Neural progenitor cell (in vitro differentiated cells): ENCODE data around the gene PSD. TPM values are rescaled to one million over a fixed set of nuclear protein-coding genes. Genes with fewer than 3 reads are reported as not detected.
A peak's percentile ranks its signal among the peaks of the same experiment; 100 is the strongest.

Source experiments
- DNase-seq: peaks from one replicate; pipeline ENCODE4 v3.0.0-alpha.2; 2016; ENCODE audit warnings: low spot score
- H2AFZ ChIP-seq: fragments of 200-600 bp; sonication (generic); replicated peaks from 2 replicates; pipeline ENCODE4 v1.6.1; 2016; ENCODE audit warnings: antibody characterized with exemption
- H3F3A ChIP-seq: fragments of 200-600 bp; sonication (generic); 2 replicates; pipeline ENCODE4 v1.6.1; 2016; ENCODE audit warnings: antibody characterized with exemption, low read depth
- H3K27ac ChIP-seq: fragments of 200-600 bp; sonication (generic); 2 replicates; pipeline ENCODE4 v1.5.1; 2016; ENCODE audit warnings: mild to moderate bottlenecking
- H3K27me3 ChIP-seq: fragments of 200-600 bp; sonication (generic); 2 replicates; pipeline ENCODE4 v1.6.1; 2016; ENCODE audit warnings: mild to moderate bottlenecking, moderate library complexity
- H3K36me3 ChIP-seq: fragments of 200-600 bp; sonication (generic); 2 replicates; pipeline ENCODE4 v1.5.1; 2016
- H3K4me1 ChIP-seq: fragments of 200-600 bp; sonication (generic); 2 replicates; pipeline ENCODE4 v1.6.1; 2016; ENCODE audit warnings: mixed run types
- H3K4me2 ChIP-seq: fragments of 200-600 bp; sonication (generic); 2 replicates; pipeline ENCODE4 v1.6.1; 2016
- H3K4me3 ChIP-seq: fragments of 200-600 bp; sonication (generic); 2 replicates; pipeline ENCODE4 v1.5.1; 2016
- H3K79me2 ChIP-seq: fragments of 200-600 bp; sonication (generic); 2 replicates; pipeline ENCODE4 v1.6.1; 2016; ENCODE audit warnings: low read depth
- H3K9ac ChIP-seq: fragments of 200-600 bp; sonication (generic); 2 replicates; pipeline ENCODE4 v1.6.1; 2016
- H3K9me3 ChIP-seq: fragments of 200-600 bp; sonication (generic); 2 replicates; pipeline ENCODE4 v1.5.1; 2016; ENCODE audit warnings: low read depth
- H4K20me1 ChIP-seq: fragments of 200-600 bp; sonication (generic); 2 replicates; pipeline ENCODE4 v1.6.1; 2016; ENCODE audit warnings: low read depth
- H3K27ac Mint-ChIP-seq: 3 replicates; pipeline ENCODE4 v1.8.0; 2021; ENCODE audit warnings: mixed read lengths
- H3K27me3 Mint-ChIP-seq: 2 replicates; pipeline ENCODE4 v1.8.0; 2022; ENCODE audit warnings: low read depth, mild to moderate bottlenecking, inconsistent platforms, moderate library complexity, mixed read lengths; ENCODE audit not compliant: insufficient read depth
- H3K36me3 Mint-ChIP-seq: 3 replicates; pipeline ENCODE4 v1.8.0; 2021; ENCODE audit warnings: mixed read lengths
- H3K4me1 Mint-ChIP-seq: 3 replicates; pipeline ENCODE4 v1.8.0; 2021; ENCODE audit warnings: mixed read lengths
- H3K4me3 Mint-ChIP-seq: 3 replicates; pipeline ENCODE4 v1.8.0; 2021; ENCODE audit warnings: mild to moderate bottlenecking, moderate library complexity, mixed read lengths
- H3K9me3 Mint-ChIP-seq: 3 replicates; pipeline ENCODE4 v1.8.0; 2020; ENCODE audit warnings: mixed read lengths
- EZH2 ChIP-seq: fragments of 200-600 bp; sonication (generic); IDR thresholded peaks from 2 replicates; pipeline ENCODE4 v1.6.1; 2017; ENCODE audit warnings: antibody characterized with exemption, mild to moderate bottlenecking, moderate library complexity
- EZH2phosphoT487 ChIP-seq: fragments of 200-600 bp; sonication (generic); IDR thresholded peaks from 2 replicates; pipeline ENCODE4 v1.6.1; 2017; ENCODE audit warnings: antibody characterized with exemption
- total RNA-seq: library from RNA; depleted of rRNA; stranded (reverse); fragments of >200 nt; gene quantifications from 2 replicates; pipeline ENCODE4 v1.2.3, GENCODE V29; 2015; ENCODE audit warnings: low replicate concordance
- TF ChIP-seq, protein P1 (sequence below): fragments of 200-600 bp; sonication (generic); IDR thresholded peaks from 2 replicates; pipeline ENCODE4 v1.5.1; 2017; ENCODE audit warnings: antibody characterized with exemption, mild to moderate bottlenecking

PSD gene
- total RNA-seq, 1 donor from 2014 or later: 0.09 TPM

DNA sequence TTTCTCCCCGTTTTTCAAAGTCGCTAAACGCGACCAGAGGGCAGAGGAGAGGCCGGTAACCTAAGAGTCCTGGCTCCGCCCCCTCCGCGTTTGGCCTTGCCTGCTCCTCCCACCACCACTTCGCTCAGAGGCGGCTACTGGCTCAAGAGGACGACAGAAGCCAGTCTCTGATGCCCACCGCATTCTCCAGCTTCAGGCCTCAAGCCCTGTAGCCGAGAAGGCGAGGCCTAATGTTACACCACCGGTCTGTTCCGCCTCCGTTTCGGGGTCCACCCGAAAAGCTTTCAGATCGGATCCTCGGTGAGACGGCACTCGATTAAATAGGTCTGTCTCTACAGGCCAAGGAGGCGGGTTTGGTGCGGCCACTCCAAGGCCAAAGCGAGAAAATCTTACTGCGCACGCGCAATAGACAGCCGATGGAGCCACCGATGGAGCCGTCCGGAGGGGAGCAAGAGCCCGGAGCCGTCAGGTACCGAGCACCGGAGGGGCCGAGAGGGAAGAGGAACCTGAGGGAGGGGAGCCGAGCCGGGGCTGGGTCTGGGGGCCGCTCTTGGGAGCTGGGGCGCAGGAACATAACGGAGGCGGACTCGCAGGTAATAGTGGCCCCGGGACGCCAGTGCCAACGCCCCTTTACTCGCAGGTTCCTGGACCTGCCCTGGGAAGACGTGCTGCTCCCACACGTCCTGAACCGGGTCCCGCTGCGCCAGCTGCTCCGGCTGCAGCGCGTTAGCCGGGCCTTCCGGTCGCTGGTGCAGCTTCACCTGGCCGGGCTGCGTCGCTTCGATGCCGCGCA lies 2.3 kb upstream of the PSD start, which contains the start of gene FBXL15:
Gene FBXL15 (plus strand): TSS at position 123 of the 793 bp plus-strand sequence. CDS start 294 bp downstream, at position 417.
- H3K4me1 Mint-ChIP-seq: peaks cover 36% of the 10 kb centered on the region

DNA sequence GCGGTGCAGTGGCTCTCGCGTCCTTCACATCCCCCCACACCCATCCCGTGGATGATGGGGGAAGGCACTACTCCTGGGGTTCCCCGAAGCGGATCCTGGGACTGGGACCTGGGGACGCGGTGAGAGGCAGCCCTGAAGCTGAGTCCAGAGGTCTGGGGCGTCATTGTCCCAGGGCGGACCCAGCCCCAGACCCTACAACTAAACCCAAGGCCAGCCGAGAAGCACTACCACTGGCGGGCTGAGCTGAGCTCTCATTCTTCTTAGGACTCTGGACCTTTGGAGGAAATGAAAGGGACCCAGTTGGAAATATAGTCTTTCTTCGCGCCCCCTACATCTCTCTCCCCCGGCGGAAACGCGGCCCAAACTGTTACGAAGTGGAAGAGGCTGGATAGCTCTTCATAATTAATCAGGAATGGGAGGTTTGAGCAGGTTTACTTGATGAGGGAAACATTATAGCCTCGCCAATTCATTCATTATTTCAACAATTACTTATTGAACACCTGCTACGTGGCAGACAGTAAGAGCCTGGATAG lies 1.7 kb upstream of the PSD start:
- Histone ChIP-seq H3K27me3 (peaks cover 26% of the 10 kb centered on the region), H3F3A (peaks cover 46% of the 10 kb centered on the region), H4K20me1 (peaks cover 39% of the 10 kb centered on the region), H2AFZ (peak overlapping the region; percentile 96), H3K4me1 (peaks cover 16% of the 10 kb centered on the region), H3K27ac (no peak overlapping the region), H3K79me2 (no peaks in the 10 kb centered on the region), H3K4me2 (peak overlapping the region; percentile 87), H3K4me3 (peak overlapping the region; percentile 77), H3K36me3 (no peaks in the 10 kb centered on the region), H3K9ac (no peak overlapping the region), H3K9me3 (no peaks in the 10 kb centered on the region)
- peak; percentile 45 for DNase-seq
- H3K9me3 Mint-ChIP-seq: no peaks in the 10 kb centered on the region
- H3K36me3 Mint-ChIP-seq: peaks cover 4% of the 10 kb centered on the region
- peaks cover 38% of the 10 kb centered on the region for H3K4me1 Mint-ChIP-seq
- TF ChIP-seq EZH2phosphoT487 (no peak), EZH2 (no peak)
- TF ChIP-seq, protein P1, sequence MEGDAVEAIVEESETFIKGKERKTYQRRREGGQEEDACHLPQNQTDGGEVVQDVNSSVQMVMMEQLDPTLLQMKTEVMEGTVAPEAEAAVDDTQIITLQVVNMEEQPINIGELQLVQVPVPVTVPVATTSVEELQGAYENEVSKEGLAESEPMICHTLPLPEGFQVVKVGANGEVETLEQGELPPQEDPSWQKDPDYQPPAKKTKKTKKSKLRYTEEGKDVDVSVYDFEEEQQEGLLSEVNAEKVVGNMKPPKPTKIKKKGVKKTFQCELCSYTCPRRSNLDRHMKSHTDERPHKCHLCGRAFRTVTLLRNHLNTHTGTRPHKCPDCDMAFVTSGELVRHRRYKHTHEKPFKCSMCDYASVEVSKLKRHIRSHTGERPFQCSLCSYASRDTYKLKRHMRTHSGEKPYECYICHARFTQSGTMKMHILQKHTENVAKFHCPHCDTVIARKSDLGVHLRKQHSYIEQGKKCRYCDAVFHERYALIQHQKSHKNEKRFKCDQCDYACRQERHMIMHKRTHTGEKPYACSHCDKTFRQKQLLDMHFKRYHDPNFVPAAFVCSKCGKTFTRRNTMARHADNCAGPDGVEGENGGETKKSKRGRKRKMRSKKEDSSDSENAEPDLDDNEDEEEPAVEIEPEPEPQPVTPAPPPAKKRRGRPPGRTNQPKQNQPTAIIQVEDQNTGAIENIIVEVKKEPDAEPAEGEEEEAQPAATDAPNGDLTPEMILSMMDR: no peak
- H3K4me3 Mint-ChIP-seq: peak overlapping the region; percentile 98
- peak overlapping the region; percentile 98 for H3K27ac Mint-ChIP-seq
- peaks cover 20% of the 10 kb centered on the region for H3K27me3 Mint-ChIP-seq

More for the DNA sequence above, 2.3 kb upstream of the PSD start, which contains the start of gene FBXL15:
- peak within 1 kb of the TSS; percentile 98 for H3K4me3 Mint-ChIP-seq
- peaks cover 26% of the 10 kb centered on the region for H3K27me3 ChIP-seq
- peak within 1 kb of the TSS; percentile 87 for H3K4me2 ChIP-seq
- peak; percentile 99 for DNase-seq
- H3K4me1 ChIP-seq: peaks cover 16% of the 10 kb centered on the region
- H3K27me3 Mint-ChIP-seq: peaks cover 15% of the 10 kb centered on the region
- peak within 1 kb of the TSS; percentile 77 for H3K4me3 ChIP-seq
- H3F3A ChIP-seq: peaks cover 46% of the 10 kb centered on the region
- no peaks in the 10 kb centered on the region for H3K9me3 Mint-ChIP-seq
- H3K9ac ChIP-seq: no peak within 1 kb of the TSS
- TF ChIP-seq EZH2 (no peak), EZH2phosphoT487 (no peak)
- TF ChIP-seq, protein P1: no peak
- H3K27ac ChIP-seq: no peak within 1 kb of the TSS
- H3K9me3 ChIP-seq: no peaks in the 10 kb centered on the region
- H3K36me3 ChIP-seq: no peaks in the 10 kb centered on the region
- peaks cover 39% of the 10 kb centered on the region for H4K20me1 ChIP-seq
- H2AFZ ChIP-seq: peak within 1 kb of the TSS; percentile 96
- H3K79me2 ChIP-seq: no peaks in the 10 kb centered on the region
- H3K27ac Mint-ChIP-seq: peak within 1 kb of the TSS; percentile 98
- H3K36me3 Mint-ChIP-seq: peaks cover 4% of the 10 kb centered on the region

DNA sequence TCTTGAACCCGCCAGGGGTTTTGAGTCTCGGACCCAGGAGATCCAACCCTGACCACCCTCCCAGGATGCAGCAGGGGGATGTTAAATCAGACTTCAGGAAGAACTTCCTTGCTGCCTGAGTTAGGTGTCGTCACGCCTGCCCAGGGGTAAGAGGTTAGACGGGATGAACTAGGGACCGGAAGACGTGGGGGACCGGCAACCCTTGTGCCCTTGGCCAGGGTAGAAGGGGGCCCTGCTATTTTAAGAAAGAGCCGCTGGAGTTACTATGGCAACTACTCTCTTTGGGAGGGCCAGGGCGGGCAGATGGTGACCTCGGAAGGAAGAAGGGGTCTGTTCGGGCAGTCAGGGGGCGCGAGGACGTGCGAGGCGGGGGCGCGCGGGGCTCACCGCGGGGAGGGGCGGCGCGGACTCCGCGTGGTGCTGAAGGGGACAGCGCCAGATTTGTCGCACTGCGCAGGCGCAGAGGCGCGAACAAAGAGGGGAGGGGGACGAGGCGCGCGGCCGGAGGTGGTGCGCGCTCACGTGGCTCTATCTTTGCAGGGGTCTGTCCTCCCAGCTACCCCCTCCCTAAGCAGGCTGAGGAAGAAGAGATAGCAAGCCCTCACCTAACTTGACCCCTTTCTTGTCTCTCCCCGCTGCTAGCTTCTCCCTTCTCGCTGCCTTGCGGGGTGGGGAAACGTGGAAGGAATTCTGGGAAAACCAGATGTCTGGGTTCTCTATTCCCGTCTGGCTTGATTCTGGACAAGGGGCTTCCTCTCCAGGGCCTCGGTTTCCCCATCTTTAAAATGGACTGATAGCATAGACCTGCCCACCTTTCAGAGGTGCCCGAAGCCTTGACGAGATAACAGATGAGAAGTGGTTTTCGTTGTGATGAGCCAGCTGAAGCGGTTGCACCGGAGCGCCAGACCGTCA lies 940 bp upstream of the PSD start:
- Histone ChIP-seq H3F3A (peaks cover 46% of the 10 kb centered on the region), H3K27ac (no peak overlapping the region), H3K4me3 (peak overlapping the region; percentile 77), H3K4me1 (peaks cover 21% of the 10 kb centered on the region), H3K36me3 (no peaks in the 10 kb centered on the region), H4K20me1 (peaks cover 36% of the 10 kb centered on the region), H3K27me3 (peaks cover 26% of the 10 kb centered on the region), H3K9ac (no peak overlapping the region), H3K9me3 (no peaks in the 10 kb centered on the region), H2AFZ (peak overlapping the region; percentile 96), H3K4me2 (peak overlapping the region; percentile 87), H3K79me2 (no peaks in the 10 kb centered on the region)
- Mint-ChIP-seq H3K27me3 (peaks cover 20% of the 10 kb centered on the region), H3K4me1 (peaks cover 45% of the 10 kb centered on the region), H3K4me3 (peak overlapping the region; percentile 98), H3K9me3 (no peaks in the 10 kb centered on the region), H3K27ac (peak overlapping the region; percentile 54), H3K36me3 (peaks cover 4% of the 10 kb centered on the region)
- DNase-seq: peak; percentile 92
- TF ChIP-seq, protein P1: no peak
- TF ChIP-seq EZH2: peak; percentile 30
- no peak for TF ChIP-seq EZH2phosphoT487
